ENCODE results near the gene MAPK10.

MAPK10 gene

DNA sequence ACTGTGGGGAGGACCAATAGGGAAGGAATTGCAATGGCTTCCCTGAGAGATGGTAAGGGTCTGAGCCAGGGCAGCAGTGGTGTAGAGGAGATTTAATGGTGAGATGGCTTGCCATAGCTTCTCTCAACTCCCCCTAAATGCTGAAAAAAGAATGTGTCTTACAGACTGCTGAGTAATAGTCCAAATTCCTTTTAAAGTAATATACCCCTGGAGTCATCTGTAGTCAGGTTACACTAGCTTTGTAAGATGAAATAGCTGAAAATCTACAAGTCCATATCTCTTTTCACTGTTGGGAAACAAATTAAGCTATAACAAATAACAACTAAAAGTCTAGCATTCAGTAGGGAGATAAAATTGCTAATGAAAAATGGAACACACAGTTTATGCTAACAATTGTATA, 33.5 kb downstream of the MAPK10 start:
- H3K27me3 Mint-ChIP-seq (ENCODE audit: low read depth): no peaks in the 10 kb centered on the region
- H3K36me3 Mint-ChIP-seq (ENCODE audit: low read depth): no peaks in the 10 kb centered on the region
- H3K4me1 Mint-ChIP-seq (ENCODE audit: low read depth): no peaks in the 10 kb centered on the region
- no peaks in the 10 kb centered on the region for H3K9me3 Mint-ChIP-seq
- no peak overlapping the region for H3K4me3 Mint-ChIP-seq
- H3K27ac Mint-ChIP-seq: no peak overlapping the region

DNA sequence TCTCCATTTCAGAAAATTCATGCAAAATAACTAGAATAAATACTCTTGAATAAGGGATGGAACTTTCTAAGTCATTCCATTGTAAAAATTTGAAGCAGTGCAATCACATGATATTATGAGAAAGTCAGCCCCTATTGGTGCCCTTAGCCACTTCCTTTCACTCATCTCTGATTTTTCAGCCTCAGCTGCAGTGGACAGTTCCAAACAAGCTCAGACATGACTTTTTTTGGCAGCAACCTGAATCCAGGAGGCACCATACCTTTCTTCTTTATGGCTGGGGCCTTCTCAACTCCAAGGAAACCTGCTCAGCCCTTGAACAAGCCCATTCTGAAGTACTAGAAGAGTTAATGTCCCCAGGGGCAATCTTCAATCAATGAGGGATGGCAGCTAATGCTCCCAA, 40.5 kb downstream of the MAPK10 start:
- Mint-ChIP-seq H3K4me3 (no peak overlapping the region), H3K27me3 (ENCODE audit: low read depth) (no peaks in the 10 kb centered on the region), H3K9me3 (no peaks in the 10 kb centered on the region), H3K36me3 (ENCODE audit: low read depth) (no peaks in the 10 kb centered on the region), H3K27ac (no peak overlapping the region), H3K4me1 (ENCODE audit: low read depth) (no peaks in the 10 kb centered on the region)

DNA sequence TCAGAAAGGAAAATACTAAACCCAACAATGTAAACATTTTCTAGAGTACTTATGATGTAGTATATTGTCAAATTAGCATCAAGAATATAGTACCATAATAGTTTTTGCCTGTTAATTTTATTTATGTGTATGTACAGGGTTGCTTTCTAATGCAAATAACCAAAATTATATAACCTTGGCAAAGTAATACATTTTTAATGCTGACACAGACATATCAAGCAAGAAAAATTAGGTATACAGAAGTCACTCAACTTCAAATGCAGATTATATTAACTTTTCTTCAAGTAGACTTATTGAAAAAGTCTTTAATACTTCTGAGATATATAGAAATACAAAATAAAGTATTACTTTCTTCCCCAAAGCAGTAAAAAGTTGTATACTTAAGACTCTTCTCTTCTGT, 44.3 kb downstream of the MAPK10 start:
- Mint-ChIP-seq H3K4me1 (ENCODE audit: low read depth) (no peaks in the 10 kb centered on the region), H3K27ac (no peak overlapping the region), H3K9me3 (no peaks in the 10 kb centered on the region), H3K4me3 (no peak overlapping the region), H3K27me3 (ENCODE audit: low read depth) (no peaks in the 10 kb centered on the region), H3K36me3 (ENCODE audit: low read depth) (no peaks in the 10 kb centered on the region)

DNA sequence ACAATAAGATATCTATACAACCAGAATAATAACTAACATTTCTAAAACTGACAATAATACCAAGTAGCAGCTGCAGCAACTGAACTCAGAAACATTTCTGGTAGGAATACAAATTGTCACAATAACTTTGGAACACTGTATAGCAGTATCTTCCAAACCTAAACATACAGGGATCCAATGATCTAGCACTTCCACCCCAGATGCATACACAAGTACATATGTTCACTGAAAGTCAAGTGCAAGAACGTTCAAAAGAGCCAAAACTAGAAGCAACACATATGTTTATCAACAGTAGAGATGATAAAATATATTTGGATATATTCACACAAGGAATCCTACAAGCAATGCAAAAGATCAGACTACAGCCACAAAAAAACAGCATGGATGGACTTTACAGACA, 46.2 kb downstream of the MAPK10 start:
- H3K36me3 Mint-ChIP-seq (ENCODE audit: low read depth): no peaks in the 10 kb centered on the region
- no peaks in the 10 kb centered on the region for H3K4me1 Mint-ChIP-seq (ENCODE audit: low read depth)
- H3K9me3 Mint-ChIP-seq: no peaks in the 10 kb centered on the region
- H3K4me3 Mint-ChIP-seq: no peak overlapping the region
- no peaks in the 10 kb centered on the region for H3K27me3 Mint-ChIP-seq (ENCODE audit: low read depth)
- no peak overlapping the region for H3K27ac Mint-ChIP-seq

DNA sequence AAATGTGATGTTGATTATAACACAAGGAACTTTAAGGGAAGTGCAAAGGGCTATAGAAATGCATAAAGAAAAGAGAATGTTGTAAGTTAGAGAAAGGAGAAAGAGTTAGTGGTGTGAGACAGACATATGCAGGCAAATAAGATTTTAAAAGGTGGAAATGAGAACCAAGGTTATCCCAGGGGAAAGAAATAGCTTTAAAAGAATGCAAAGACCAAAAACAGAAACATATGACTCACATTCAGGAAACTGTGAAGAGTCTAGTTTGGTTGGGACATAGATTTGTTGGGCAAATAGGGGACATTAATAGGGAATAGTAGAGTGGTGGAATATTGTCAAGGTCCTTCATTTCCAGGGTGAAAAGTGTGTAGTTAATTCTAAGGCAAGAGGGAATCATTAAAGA, 52.4 kb downstream of the MAPK10 start:
- no peaks in the 10 kb centered on the region for H3K9me3 Mint-ChIP-seq
- no peak overlapping the region for H3K27ac Mint-ChIP-seq
- no peaks in the 10 kb centered on the region for H3K4me1 Mint-ChIP-seq (ENCODE audit: low read depth)
- H3K36me3 Mint-ChIP-seq (ENCODE audit: low read depth): no peaks in the 10 kb centered on the region
- H3K27me3 Mint-ChIP-seq (ENCODE audit: low read depth): no peaks in the 10 kb centered on the region
- H3K4me3 Mint-ChIP-seq: no peak overlapping the region

DNA sequence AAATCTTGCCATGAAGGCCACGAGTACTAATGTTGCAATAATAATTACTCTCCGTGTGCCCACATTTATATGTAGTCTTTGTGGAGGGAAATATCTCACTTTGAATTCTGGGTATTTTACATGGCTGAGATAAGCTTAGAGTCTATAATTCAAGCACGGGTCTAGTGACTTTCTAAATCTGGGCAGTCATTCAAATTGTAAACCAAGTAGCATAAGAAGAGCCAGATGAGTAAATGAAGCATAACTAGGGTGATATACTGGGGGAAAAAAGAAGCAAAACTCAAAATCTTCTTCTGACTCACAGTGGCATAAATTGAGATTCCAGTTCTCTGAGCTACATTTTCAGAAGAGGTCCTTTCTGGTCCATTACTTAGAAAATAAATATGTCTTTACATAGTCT, 53.0 kb downstream of the MAPK10 start:
- Mint-ChIP-seq H3K27ac (no peak overlapping the region), H3K27me3 (ENCODE audit: low read depth) (no peaks in the 10 kb centered on the region), H3K4me3 (no peak overlapping the region), H3K36me3 (ENCODE audit: low read depth) (no peaks in the 10 kb centered on the region), H3K9me3 (no peaks in the 10 kb centered on the region), H3K4me1 (ENCODE audit: low read depth) (no peaks in the 10 kb centered on the region)

DNA sequence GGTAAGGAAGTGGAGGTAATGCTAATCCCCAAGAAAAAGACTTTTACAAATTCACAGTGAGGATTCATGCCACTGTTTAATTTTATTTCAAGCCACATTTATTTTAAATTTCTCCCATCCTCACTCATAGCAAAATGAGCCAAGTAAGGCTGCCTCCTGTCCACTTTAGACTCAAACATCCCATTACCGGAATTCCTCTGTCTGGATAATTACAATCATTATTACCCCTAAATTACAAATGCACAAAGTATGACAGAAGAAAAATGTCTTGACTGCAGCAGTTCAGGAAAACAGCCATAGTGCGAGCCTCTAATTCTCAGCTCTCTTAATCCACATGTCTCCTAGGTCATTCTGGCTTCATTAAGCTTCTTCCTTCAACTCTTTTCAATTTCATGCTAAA, 57.0 kb downstream of the MAPK10 start:
- Mint-ChIP-seq H3K4me3 (no peak overlapping the region), H3K9me3 (no peaks in the 10 kb centered on the region), H3K27ac (no peak overlapping the region), H3K27me3 (ENCODE audit: low read depth) (no peaks in the 10 kb centered on the region), H3K36me3 (ENCODE audit: low read depth) (no peaks in the 10 kb centered on the region), H3K4me1 (ENCODE audit: low read depth) (no peaks in the 10 kb centered on the region)

DNA sequence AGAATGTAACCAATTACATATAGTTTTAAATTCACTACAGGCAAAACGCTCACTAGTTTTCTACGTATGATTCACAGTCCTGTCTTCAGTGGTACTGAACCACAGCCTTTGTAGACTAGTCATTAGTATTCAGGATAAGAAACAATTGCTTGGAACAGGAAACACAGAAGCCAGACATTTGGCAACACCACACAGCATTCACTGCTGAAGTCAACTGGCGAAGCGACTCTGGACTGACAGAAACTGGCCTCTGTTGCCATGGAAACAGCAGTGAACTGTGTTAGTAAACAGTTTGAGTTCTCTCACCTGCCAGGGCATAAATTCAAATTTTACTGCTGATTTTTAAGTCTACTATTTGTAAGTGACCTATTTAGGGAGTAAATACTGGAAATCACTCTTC, 57.6 kb downstream of the MAPK10 start:
- Mint-ChIP-seq H3K4me3 (no peak overlapping the region), H3K9me3 (no peaks in the 10 kb centered on the region), H3K4me1 (ENCODE audit: low read depth) (no peaks in the 10 kb centered on the region), H3K36me3 (ENCODE audit: low read depth) (no peaks in the 10 kb centered on the region), H3K27ac (no peak overlapping the region), H3K27me3 (ENCODE audit: low read depth) (no peaks in the 10 kb centered on the region)

DNA sequence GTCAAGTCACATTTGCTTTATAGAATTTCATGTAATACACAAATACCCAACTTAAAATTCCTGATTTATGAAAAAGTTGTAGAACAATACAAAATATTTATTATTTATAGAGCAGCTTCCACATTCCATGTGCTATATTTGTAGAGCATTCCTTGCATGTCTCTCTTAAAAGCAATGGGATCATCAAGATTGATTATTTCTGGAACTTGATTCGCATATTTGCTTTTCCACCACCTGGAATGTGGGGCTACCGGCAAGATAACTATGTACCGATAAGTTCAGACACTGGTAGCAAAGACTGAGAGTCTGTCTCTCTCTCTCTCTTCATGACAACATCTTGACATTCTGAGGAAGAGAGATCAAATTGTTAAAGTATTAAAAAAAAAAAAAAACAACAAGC, 59.3 kb downstream of the MAPK10 start:
- no peaks in the 10 kb centered on the region for H3K9me3 Mint-ChIP-seq
- no peaks in the 10 kb centered on the region for H3K36me3 Mint-ChIP-seq (ENCODE audit: low read depth)
- no peak overlapping the region for H3K27ac Mint-ChIP-seq
- H3K4me1 Mint-ChIP-seq (ENCODE audit: low read depth): no peaks in the 10 kb centered on the region
- H3K27me3 Mint-ChIP-seq (ENCODE audit: low read depth): no peaks in the 10 kb centered on the region
- H3K4me3 Mint-ChIP-seq: no peak overlapping the region

DNA sequence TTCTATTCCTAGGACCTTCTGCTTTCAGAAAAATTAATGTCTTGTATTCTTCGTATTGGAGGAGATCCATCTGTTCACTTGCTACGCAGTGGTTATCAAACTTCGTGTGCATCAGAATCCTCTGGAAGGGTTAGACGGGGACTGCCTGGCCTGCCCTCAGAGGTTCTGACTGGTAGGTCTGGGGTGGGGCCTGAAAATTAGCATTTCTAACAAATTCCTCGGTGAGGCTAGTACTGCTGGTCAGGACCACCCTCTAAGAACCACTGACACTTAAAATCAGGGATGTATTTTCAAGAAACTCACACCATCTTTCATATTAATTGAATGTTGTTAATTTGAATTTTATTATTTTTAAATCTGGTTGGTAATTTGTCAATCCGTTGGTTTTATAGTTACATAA, 63.0 kb downstream of the MAPK10 start:
- H3K36me3 Mint-ChIP-seq (ENCODE audit: low read depth): no peaks in the 10 kb centered on the region
- no peaks in the 10 kb centered on the region for H3K9me3 Mint-ChIP-seq
- H3K27ac Mint-ChIP-seq: no peak overlapping the region
- H3K4me3 Mint-ChIP-seq: no peak overlapping the region
- no peaks in the 10 kb centered on the region for H3K4me1 Mint-ChIP-seq (ENCODE audit: low read depth)
- H3K27me3 Mint-ChIP-seq (ENCODE audit: low read depth): no peaks in the 10 kb centered on the region

DNA sequence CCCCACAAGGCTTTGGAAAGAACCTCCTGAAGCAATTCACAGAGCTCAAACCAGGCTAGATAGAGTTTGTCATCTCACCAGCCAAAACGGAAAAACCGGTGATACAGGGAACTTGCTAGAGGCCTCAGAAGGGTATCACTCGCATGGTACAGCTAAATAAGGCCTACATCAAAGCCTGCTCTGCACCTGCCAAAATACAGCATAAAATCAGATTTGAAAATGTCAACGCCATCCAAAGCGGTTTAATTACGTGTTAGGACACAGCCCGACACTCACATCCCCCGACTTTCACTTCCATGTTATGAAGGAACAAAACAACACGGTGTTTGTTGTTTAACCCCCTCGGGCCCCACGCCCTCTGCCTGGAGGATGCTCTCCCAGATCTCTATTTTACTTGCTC, 65.0 kb downstream of the MAPK10 start:
- H3K27me3 Mint-ChIP-seq (ENCODE audit: low read depth): no peaks in the 10 kb centered on the region
- no peaks in the 10 kb centered on the region for H3K4me1 Mint-ChIP-seq (ENCODE audit: low read depth)
- H3K9me3 Mint-ChIP-seq: no peaks in the 10 kb centered on the region
- H3K4me3 Mint-ChIP-seq: no peak overlapping the region
- no peaks in the 10 kb centered on the region for H3K36me3 Mint-ChIP-seq (ENCODE audit: low read depth)
- no peak overlapping the region for H3K27ac Mint-ChIP-seq

DNA sequence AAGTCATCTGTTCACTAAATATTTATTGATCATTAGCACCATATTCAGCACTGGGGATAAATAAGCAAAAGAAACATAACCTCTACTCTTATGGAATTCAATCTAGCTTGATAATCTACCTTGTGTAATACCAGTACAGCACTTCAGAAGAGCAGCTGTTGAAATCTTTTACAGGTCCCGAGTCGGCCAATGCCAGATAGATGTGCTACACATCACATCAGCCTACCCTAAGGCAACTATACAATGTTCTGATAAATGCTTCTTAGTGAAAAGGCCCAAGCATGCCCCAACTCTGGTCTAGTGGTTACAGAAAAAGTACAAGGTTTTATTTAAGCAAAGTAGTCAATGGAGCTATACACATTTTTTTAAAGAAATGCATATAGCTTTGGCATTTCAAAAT, 68.7 kb downstream of the MAPK10 start:
- no peaks in the 10 kb centered on the region for H3K4me1 Mint-ChIP-seq (ENCODE audit: low read depth)
- H3K27ac Mint-ChIP-seq: no peak overlapping the region
- H3K27me3 Mint-ChIP-seq (ENCODE audit: low read depth): no peaks in the 10 kb centered on the region
- H3K36me3 Mint-ChIP-seq (ENCODE audit: low read depth): no peaks in the 10 kb centered on the region
- H3K9me3 Mint-ChIP-seq: no peaks in the 10 kb centered on the region
- H3K4me3 Mint-ChIP-seq: no peak overlapping the region

DNA sequence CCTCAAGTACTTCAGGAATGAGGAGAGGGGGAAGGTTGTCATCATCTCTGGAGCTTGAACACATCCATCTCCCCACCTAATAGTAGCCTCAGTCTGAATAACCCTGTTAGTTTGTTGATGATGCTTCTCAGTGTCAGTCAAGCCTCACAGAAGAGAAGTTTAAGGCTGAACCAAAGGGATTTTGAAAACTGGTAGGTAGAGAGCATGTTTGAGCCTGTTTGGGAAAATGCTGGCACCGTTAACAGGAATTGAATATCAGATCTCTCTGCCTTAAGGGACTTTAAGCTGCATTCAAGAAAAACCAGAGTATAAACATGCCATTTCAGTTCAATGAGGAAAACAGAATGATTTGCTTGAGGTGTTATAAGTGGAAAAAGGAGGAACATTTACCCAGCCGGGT, 73.1 kb downstream of the MAPK10 start:
- Mint-ChIP-seq H3K9me3 (no peaks in the 10 kb centered on the region), H3K4me1 (ENCODE audit: low read depth) (no peaks in the 10 kb centered on the region), H3K36me3 (ENCODE audit: low read depth) (no peaks in the 10 kb centered on the region), H3K27ac (no peak overlapping the region), H3K4me3 (no peak overlapping the region), H3K27me3 (ENCODE audit: low read depth) (no peaks in the 10 kb centered on the region)

DNA sequence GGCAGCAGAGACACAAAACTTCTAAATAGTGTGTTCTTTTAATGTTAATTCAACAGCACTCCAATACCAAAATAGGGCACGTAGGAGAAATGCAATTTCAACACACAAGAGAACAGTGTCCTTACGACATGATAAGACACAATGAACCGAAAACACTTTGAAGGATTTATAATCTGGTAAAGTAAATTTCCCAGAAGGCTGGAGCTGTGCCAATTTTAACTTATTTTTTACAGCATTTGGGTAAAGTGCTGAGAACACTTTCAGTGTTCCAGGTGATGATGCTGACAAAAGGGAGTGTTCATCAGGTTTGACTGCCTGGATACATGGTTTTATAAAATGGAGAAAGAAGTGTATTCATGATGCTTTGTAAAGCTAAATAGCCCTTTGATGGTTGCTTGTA, 76.5 kb downstream of the MAPK10 start:
- H3K36me3 Mint-ChIP-seq (ENCODE audit: low read depth): no peaks in the 10 kb centered on the region
- no peak overlapping the region for H3K4me3 Mint-ChIP-seq
- H3K27me3 Mint-ChIP-seq (ENCODE audit: low read depth): no peaks in the 10 kb centered on the region
- H3K4me1 Mint-ChIP-seq (ENCODE audit: low read depth): no peaks in the 10 kb centered on the region
- H3K9me3 Mint-ChIP-seq: no peaks in the 10 kb centered on the region
- H3K27ac Mint-ChIP-seq: no peak overlapping the region

DNA sequence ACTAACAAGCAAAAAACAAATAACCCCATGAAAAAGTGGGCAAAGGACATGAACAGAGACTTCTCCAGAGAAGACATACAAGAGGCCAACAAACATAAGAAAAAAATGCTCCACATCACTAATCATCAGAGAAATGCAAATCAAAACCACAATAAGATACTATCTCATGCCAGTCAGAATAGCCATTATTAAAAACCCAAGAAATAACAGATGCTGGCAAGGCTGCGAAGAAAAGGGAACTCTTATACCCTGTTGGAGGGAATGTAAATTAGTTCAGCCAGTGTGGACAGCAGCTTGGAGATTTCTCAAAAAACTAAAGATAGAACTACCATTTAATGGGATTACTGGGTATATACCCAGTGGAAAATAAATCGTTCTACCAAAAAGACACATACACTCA, 79.6 kb downstream of the MAPK10 start:
- Mint-ChIP-seq H3K36me3 (ENCODE audit: low read depth) (no peaks in the 10 kb centered on the region), H3K9me3 (no peaks in the 10 kb centered on the region), H3K4me1 (ENCODE audit: low read depth) (no peaks in the 10 kb centered on the region), H3K27me3 (ENCODE audit: low read depth) (no peaks in the 10 kb centered on the region), H3K4me3 (no peak overlapping the region), H3K27ac (no peak overlapping the region)

DNA sequence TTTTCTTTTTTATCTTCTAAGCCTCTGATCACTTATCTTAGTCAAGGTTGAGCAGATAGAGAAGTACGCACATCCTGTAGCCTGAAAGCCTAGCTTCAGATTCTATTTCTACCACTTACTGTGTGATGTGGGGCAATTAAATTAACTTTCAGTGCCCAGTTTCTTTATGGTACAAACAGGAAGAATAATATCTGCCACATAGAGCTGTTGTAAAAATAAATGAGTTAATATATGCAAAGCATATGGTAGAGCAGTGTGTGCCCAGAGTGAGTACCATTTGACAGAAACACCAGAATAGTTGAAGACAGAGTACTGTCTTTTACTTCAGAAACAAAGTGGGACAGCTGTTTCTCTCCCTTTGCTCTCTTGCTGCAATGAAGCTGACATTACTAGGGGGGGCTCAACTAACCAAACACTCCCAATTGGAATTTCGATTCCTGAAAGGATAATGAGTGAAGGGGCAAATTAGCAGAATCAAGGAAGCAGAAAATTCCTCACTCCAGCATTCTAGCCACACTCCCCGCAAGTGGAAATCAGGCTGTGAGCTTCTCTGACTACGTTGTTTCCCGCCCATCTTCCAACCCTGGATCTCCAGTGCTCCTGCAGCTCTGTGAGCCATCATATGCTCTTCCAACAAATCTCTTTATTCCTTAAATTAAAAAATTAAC, 80.4 kb downstream of the MAPK10 start:
- Mint-ChIP-seq H3K27me3 (ENCODE audit: low read depth) (peaks cover 1% of the 10 kb centered on the region), H3K9me3 (no peaks in the 10 kb centered on the region), H3K4me1 (ENCODE audit: low read depth) (no peaks in the 10 kb centered on the region), H3K27ac (no peak overlapping the region), H3K4me3 (no peak overlapping the region), H3K36me3 (ENCODE audit: low read depth) (no peaks in the 10 kb centered on the region)

All from T-helper 1 cell treated with Interleukin-12 subunit alpha and Interleukin-12 subunit beta and Interleukin-4 antibody, amounts not matched to agents 30 μg/mL and 1 μg/mL, for 36 hours (primary cell).